Mesothelial cell of epicardium (in vitro differentiated cells): ENCODE data around the gene GALNT1. TPM values are rescaled to one million over a fixed set of nuclear protein-coding genes. Genes with fewer than 3 reads are reported as not detected.

ENCODE experiments used
- DNase-seq, 2 experiments: peaks; one replicate each; pipeline ENCODE4 v3.0.0; 2021; ENCODE audit warnings: low spot score in 2 of 2; ENCODE audit not compliant: unreplicated experiment in 2 of 2
- H3K27ac Mint-ChIP-seq: 2 replicates; pipeline ENCODE4 v1.8.0; 2021; ENCODE audit warnings: mixed read lengths
- H3K27me3 Mint-ChIP-seq: 2 replicates; pipeline ENCODE4 v1.8.0; 2021; ENCODE audit warnings: low read depth, mixed read lengths
- H3K36me3 Mint-ChIP-seq: 2 replicates; pipeline ENCODE4 v1.8.0; 2021; ENCODE audit warnings: mixed read lengths
- H3K4me1 Mint-ChIP-seq: 2 replicates; pipeline ENCODE4 v1.8.0; 2021; ENCODE audit warnings: mixed read lengths
- H3K4me3 Mint-ChIP-seq: 2 replicates; pipeline ENCODE4 v1.8.0; 2021; ENCODE audit warnings: mild to moderate bottlenecking, moderate library complexity, mixed read lengths
- H3K9me3 Mint-ChIP-seq: 2 replicates; pipeline ENCODE4 v1.8.0; 2021; ENCODE audit warnings: mixed read lengths
- CTCF ChIP-seq: fragments of 200-600 bp; sonication (generic); IDR thresholded peaks from one replicate; pipeline ENCODE4 v1.5.0; 2021; ENCODE audit warnings: antibody characterized with exemption; ENCODE audit not compliant: unreplicated experiment
- total RNA-seq: library from RNA; stranded (reverse); gene quantifications from 3 replicates; pipeline ENCODE4 v1.2.1, GENCODE V29; 2021

The GALNT1 gene
- total RNA-seq, 1 donor from 2014 or later = 85.0 TPM

- Mint-ChIP-seq H3K27me3 (no peaks in the 10 kb centered on the region), H3K4me1 (no peaks in the 10 kb centered on the region), H3K4me3 (no peak overlapping the region), H3K27ac (no peak overlapping the region), H3K9me3 (peaks cover 11% of the 10 kb centered on the region), H3K36me3 (peaks cover 41% of the 10 kb centered on the region)
- no peak for DNase-seq
- no peak for TF ChIP-seq CTCF
These were observed 129.7 kb downstream of the GALNT1 start for GRCh38 chr18:35711227-35711626.

DNA sequence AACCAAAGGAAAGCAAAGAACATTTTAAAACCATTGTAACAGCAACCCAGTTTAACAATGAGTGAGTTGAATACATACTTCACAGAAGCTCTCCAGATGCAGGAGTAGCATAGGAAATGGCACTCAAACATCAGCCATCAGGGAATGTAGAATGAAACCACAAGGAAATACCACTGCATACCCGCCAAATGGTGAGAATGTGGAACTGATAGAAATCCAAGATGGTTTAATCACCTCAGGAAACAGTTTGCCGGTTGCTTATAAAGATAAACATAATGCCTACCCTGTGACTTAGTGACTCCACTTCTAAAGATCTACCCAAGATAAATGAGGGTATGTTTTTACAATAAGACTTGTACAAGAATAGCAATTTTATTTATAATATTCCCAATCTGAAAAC, 132.0 kb downstream of the GALNT1 start:
- Mint-ChIP-seq H3K4me1 (no peaks in the 10 kb centered on the region), H3K27ac (no peak overlapping the region), H3K27me3 (no peaks in the 10 kb centered on the region), H3K36me3 (peaks cover 47% of the 10 kb centered on the region), H3K9me3 (peaks cover 30% of the 10 kb centered on the region), H3K4me3 (no peak overlapping the region)
- TF ChIP-seq CTCF = no peak
- no peak for DNase-seq

DNA sequence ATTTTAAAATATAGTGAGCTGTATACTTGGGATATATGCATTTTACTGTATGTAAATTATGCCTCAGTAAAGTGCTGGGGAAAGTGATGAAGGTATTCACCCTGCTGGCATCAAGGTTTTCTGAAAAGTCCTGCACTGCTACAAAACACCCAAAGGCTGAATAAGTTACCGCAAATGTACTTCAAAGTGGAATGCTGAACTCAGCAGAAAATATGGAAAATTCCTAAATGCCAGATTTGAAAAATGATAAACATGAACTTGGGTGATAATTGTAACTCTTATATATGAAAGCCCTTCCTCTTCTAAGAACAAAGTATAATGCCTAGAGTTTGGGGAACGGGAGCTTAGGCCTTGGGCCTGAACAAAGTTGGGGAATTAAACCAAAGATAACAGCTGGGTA, 133.0 kb downstream of the GALNT1 start:
- DNase-seq = no peak
- Mint-ChIP-seq H3K9me3 (peaks cover 40% of the 10 kb centered on the region), H3K27ac (no peak overlapping the region), H3K27me3 (no peaks in the 10 kb centered on the region), H3K36me3 (peaks cover 49% of the 10 kb centered on the region), H3K4me3 (no peak overlapping the region), H3K4me1 (no peaks in the 10 kb centered on the region)
- TF ChIP-seq CTCF = no peak

GRCh38 chr18:35715139-35715538, 133.6 kb downstream of the GALNT1 start:
- TF ChIP-seq CTCF = no peak
- no peak for DNase-seq
- H3K27me3 Mint-ChIP-seq = no peaks in the 10 kb centered on the region
- no peak overlapping the region for H3K4me3 Mint-ChIP-seq
- H3K36me3 Mint-ChIP-seq = peaks cover 49% of the 10 kb centered on the region
- no peak overlapping the region for H3K27ac Mint-ChIP-seq
- H3K9me3 Mint-ChIP-seq = peaks cover 44% of the 10 kb centered on the region
- no peaks in the 10 kb centered on the region for H3K4me1 Mint-ChIP-seq

DNA sequence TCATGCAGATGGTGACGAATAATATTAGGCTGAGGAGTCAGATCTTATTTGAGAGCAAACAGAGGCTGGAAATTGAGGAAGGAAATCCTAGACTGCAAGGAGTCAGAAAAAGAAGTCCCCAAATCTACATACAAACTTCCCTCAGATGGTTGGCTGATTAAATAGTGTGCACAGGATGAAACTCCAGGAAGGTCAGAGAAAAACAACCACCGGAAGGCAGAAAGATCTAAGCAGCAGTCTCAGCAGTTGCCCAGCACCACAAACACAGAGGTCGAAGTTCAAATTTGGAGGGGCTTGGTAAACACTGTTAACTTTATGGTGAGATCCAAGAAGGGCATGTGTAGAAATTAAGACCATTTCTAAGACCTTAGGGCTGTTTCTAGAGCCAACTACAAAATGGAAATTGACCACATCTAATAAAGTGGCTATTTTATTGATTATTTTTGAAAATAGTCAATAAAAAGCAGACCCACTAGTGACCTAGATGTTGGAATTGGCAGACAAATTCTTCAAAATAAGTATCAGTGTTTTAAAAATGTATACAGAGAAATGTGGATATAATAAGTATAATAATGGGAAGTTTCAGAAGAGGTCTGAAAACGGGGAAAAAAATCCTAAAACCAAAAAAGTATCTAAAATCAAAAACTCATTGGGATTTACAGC, 134.8 kb downstream of the GALNT1 start:
- Mint-ChIP-seq H3K36me3 (peaks cover 44% of the 10 kb centered on the region), H3K27ac (no peak overlapping the region), H3K4me3 (no peak overlapping the region), H3K4me1 (no peaks in the 10 kb centered on the region), H3K9me3 (peaks cover 54% of the 10 kb centered on the region), H3K27me3 (no peaks in the 10 kb centered on the region)
- TF ChIP-seq CTCF = no peak
- no peak for DNase-seq

DNA sequence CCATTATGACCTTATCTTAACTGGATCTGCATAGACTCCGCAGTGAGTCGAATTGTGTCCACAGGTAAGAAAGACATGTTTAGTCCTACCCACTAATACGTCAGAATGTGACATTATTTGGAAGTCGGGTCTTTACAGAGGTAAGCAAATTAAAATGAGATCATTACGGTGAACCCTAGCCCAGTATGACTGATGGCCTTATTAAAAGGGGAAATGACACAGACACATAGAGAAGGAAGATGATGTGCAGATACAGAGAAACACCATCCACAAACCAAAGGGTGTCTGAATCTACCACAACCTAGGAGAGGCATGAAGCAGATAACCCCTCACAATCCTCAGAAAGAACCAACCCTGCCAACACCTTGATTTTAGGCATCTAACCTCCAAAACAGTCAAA, 135.6 kb downstream of the GALNT1 start:
- no peak for DNase-seq
- Mint-ChIP-seq H3K36me3 (peaks cover 38% of the 10 kb centered on the region), H3K27me3 (no peaks in the 10 kb centered on the region), H3K4me1 (no peaks in the 10 kb centered on the region), H3K4me3 (no peak overlapping the region), H3K27ac (no peak overlapping the region), H3K9me3 (peaks cover 58% of the 10 kb centered on the region)
- TF ChIP-seq CTCF = no peak
